ENCODE measurements around the gene FAM163B. TPM values are rescaled to one million over a fixed set of nuclear protein-coding genes. Genes with fewer than 3 reads are reported as not detected.

Gene FAM163B
- total and polyA plus RNA-seq, 4 donors: 2.1 to 4.0 (median 3.4) TPM

GRCh38 chr9:133637451-133638055 lies 28.4 kb upstream of the FAM163B start:
- TF ChIP-seq HNF4G (IDR thresholded peaks at IDR 0.05) (no peak), RXRA (IDR thresholded peaks at IDR 0.05) (no peak), YY1 (IDR thresholded peaks at IDR 0.05) (no peak), EGR1 (IDR thresholded peaks at IDR 0.05; ENCODE audit: low read depth in 2 of 2) (no peak), ATF3 (IDR thresholded peaks at IDR 0.05) (no peak), CTCF (IDR thresholded peaks at IDR 0.05; ENCODE audit: low read depth, low read length, missing input control) (no peak), MAX (IDR thresholded peaks at IDR 0.05) (no peak), JUND (IDR thresholded peaks at IDR 0.05) (no peak), TAF1 (conservative IDR thresholded peaks at IDR 0.05) (no peak), FOXA1 (IDR thresholded peaks at IDR 0.05) (no peak), HNF4A (conservative IDR thresholded peaks at IDR 0.05) (no peak), ZBTB33 (IDR thresholded peaks at IDR 0.05) (no peak), FOXA2 (IDR thresholded peaks at IDR 0.05) (no peak), GABPA (IDR thresholded peaks at IDR 0.05 in 1 of 2, conservative IDR thresholded peaks at IDR 0.05 in 1 of 2) (no peak), NR2F2 (IDR thresholded peaks at IDR 0.05) (no peak)
- no peak for DNase-seq (ENCODE audit: low spot score)
- no peak overlapping the region for H3K9ac ChIP-seq (ENCODE audit: low read depth in 1 of 2, low read length in 2 of 2)
- no peaks in the 10 kb centered on the region for H3K27me3 ChIP-seq (ENCODE audit: control insufficient read depth in 4 of 4, insufficient read depth in 4 of 4, low read length in 3 of 4)
- no peak overlapping the region for H3K4me3 ChIP-seq (ENCODE audit: low read depth in 1 of 3, low read length in 3 of 3)
- WGBS: 76% methylated on average over 12 of the region's 12 CpGs
- H3K27ac ChIP-seq (ENCODE audit: low read depth in 1 of 2, low read length in 2 of 2): peak overlapping the region in 1 of 2 donors; percentile 12
- H3K36me3 ChIP-seq (ENCODE audit: control insufficient read depth in 4 of 4, insufficient read depth in 3 of 4, low read depth in 1 of 4, low read length in 3 of 4): no peaks in the 10 kb centered on the region
- no peaks in the 10 kb centered on the region for H3K4me1 ChIP-seq (ENCODE audit: control insufficient read depth in 4 of 4, insufficient read depth in 4 of 4, low read length in 3 of 4)
- no peaks in the 10 kb centered on the region for H3K9me3 ChIP-seq (ENCODE audit: control insufficient read depth in 4 of 4, low read length in 3 of 4)

GRCh38 chr9:133636902-133637301 lies 27.7 kb upstream of the FAM163B start:
- Histone ChIP-seq H3K9ac (ENCODE audit: low read depth in 1 of 2, low read length in 2 of 2) (no peak overlapping the region), H3K4me1 (ENCODE audit: control insufficient read depth in 4 of 4, insufficient read depth in 4 of 4, low read length in 3 of 4) (no peaks in the 10 kb centered on the region), H3K9me3 (ENCODE audit: control insufficient read depth in 4 of 4, low read length in 3 of 4) (no peaks in the 10 kb centered on the region), H3K4me3 (ENCODE audit: low read depth in 1 of 3, low read length in 3 of 3) (no peak overlapping the region), H3K27ac (ENCODE audit: low read depth in 1 of 2, low read length in 2 of 2) (peak overlapping the region in 1 of 2 donors; percentile 12), H3K36me3 (ENCODE audit: control insufficient read depth in 4 of 4, insufficient read depth in 3 of 4, low read depth in 1 of 4, low read length in 3 of 4) (no peaks in the 10 kb centered on the region), H3K27me3 (ENCODE audit: control insufficient read depth in 4 of 4, insufficient read depth in 4 of 4, low read length in 3 of 4) (no peaks in the 10 kb centered on the region)
- 83% methylated on average over 12 of the region's 12 CpGs for WGBS
- TF ChIP-seq JUND (IDR thresholded peaks at IDR 0.05): no peak
- TF ChIP-seq ATF3 (IDR thresholded peaks at IDR 0.05): no peak
- TF ChIP-seq RAD21 (IDR thresholded peaks at IDR 0.05): no peak
- TF ChIP-seq TAF1 (conservative IDR thresholded peaks at IDR 0.05): no peak
- TF ChIP-seq MAX (IDR thresholded peaks at IDR 0.05): no peak
- no peak for TF ChIP-seq FOXA1 (IDR thresholded peaks at IDR 0.05)
- TF ChIP-seq HNF4A (conservative IDR thresholded peaks at IDR 0.05): no peak
- no peak for TF ChIP-seq REST (IDR thresholded peaks at IDR 0.05)
- DNase-seq (ENCODE audit: low spot score): no peak

All from liver (tissue), 9 donors.